ENCODE results near the gene ITIH3. TPM values are rescaled to one million over a fixed set of nuclear protein-coding genes. Genes with fewer than 3 reads are reported as not detected.

The ITIH3 gene
- total RNA-seq, 4 donors from 2014 or later = 0.89 to 12.8 (median 1.4) TPM

DNA sequence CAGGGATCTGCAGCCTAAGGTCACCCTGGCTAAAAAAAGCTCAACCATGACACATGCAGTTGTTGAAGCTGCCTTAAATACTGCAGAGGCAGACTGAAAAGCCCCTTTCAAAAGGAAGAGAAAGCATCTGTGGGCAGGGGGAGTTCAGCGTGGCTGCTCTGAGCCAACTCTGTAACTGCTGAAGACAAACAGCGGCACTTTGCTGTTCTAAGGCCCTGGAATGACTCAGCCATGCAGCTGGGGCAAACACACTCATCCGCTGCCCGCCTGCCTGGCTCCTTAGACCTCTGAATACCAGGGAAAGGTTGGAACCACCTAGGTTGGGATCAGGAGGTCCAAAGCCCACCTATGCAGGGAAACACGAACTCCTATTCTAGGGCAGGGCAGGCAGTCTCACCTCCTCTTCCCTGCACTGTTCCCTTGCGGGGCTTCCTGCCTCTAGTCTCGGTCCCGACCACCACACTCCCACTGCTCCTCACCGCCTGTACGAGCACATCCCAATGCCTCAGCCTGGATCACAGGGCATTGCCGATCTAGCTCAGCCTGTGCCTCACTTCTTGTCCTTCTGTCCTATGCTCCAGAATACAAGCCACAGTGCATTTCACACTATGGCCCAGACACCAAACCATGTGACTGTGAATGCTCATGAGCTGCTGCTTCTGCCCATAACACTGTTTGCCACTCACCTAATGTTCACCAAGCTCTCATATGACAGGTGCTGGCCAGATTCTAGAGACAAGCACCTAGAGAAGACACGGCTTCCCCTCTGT lies 46.8 kb downstream of the ITIH3 start:
- intact Hi-C loops (cut with DNase I) = no loop called here

DNA sequence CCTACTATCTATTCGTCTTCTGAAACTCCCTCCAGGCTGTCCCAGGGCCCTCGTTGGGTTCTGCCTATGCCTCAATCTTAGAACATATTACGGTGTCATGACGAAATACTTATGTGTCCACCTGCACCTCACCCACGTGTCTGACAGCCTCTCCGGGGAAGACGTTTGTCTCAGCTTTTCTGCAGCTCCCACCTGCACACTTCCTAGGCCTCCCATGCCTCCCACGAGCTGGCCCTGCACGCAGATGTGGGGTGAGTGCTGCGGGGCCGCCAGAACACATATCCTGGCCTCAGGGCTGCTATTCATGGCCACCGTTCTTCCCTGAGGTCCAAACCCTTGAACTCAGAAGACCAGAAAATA lies 47.4 kb downstream of the ITIH3 start:
- DNase-seq = no peak
- no peaks in the 10 kb centered on the region for H3K9me3 ChIP-seq
- intact Hi-C loops (cut with DNase I) = no loop called here
- peaks cover 8 to 18% of the 10 kb centered on the region in 2 donors for H3K36me3 ChIP-seq
- no peak overlapping the region for H3K4me3 ChIP-seq (replicated peaks in 1 of 3)
- WGBS, 2 donors = 86 to 90% methylated on average over 12 of the region's 12 CpGs
- TF ChIP-seq CTCF (IDR thresholded peaks at IDR 0.05) = no peak
- peaks cover 4 to 31% of the 10 kb centered on the region in 2 donors for H3K4me1 ChIP-seq
- H3K27ac ChIP-seq = no peak overlapping the region
- no peaks in the 10 kb centered on the region for H3K27me3 ChIP-seq

More for the DNA sequence above, 46.8 kb downstream of the ITIH3 start:
- TF ChIP-seq POLR2A (IDR thresholded peaks at IDR 0.05) (no peak), CTCF (IDR thresholded peaks at IDR 0.05) (no peak)
- Histone ChIP-seq H3K27me3 (no peaks in the 10 kb centered on the region), H3K9me3 (no peaks in the 10 kb centered on the region), H3K4me3 (replicated peaks in 1 of 3) (no peak overlapping the region), H3K36me3 (peaks cover 8 to 18% of the 10 kb centered on the region in 2 donors), H3K27ac (no peak overlapping the region), H3K4me1 (peaks cover 4 to 27% of the 10 kb centered on the region in 2 donors)
- 95% methylated on average over 12 of the region's 12 CpGs for WGBS, 2 donors
- DNase-seq = no peak

DNA sequence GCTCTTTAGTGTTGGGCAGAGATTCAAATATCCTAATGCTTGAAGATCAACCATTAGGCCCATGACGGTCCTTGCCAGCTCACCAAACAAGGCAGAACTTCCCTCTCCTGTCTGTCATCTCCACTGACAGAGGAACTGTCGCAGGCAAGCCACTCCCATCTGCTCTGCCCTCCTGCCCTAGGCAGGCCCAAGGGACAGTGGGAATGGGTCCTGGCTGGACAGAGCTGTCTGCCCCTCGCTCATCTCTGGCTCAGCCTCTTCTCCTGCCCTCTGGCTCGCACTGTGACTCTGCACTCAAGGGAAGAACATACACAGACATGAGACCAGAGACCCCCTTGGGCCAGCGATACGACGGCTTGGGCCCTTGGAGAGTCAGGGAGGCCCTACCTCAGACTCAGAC lies 47.8 kb downstream of the ITIH3 start:
- Histone ChIP-seq H3K27me3 (no peaks in the 10 kb centered on the region), H3K36me3 (peaks cover 8 to 21% of the 10 kb centered on the region in 2 donors), H3K9me3 (no peaks in the 10 kb centered on the region), H3K27ac (no peak overlapping the region), H3K4me3 (replicated peaks in 1 of 3) (no peak overlapping the region), H3K4me1 (peaks cover 4 to 31% of the 10 kb centered on the region in 2 donors)
- TF ChIP-seq POLR2A (IDR thresholded peaks at IDR 0.05) (no peak), CTCF (IDR thresholded peaks at IDR 0.05) (no peak)
- 74 to 79% methylated on average over 7 of the region's 7 CpGs for WGBS, 2 donors
- DNase-seq = no peak
- intact Hi-C loops (cut with DNase I) = no loop called here

DNA sequence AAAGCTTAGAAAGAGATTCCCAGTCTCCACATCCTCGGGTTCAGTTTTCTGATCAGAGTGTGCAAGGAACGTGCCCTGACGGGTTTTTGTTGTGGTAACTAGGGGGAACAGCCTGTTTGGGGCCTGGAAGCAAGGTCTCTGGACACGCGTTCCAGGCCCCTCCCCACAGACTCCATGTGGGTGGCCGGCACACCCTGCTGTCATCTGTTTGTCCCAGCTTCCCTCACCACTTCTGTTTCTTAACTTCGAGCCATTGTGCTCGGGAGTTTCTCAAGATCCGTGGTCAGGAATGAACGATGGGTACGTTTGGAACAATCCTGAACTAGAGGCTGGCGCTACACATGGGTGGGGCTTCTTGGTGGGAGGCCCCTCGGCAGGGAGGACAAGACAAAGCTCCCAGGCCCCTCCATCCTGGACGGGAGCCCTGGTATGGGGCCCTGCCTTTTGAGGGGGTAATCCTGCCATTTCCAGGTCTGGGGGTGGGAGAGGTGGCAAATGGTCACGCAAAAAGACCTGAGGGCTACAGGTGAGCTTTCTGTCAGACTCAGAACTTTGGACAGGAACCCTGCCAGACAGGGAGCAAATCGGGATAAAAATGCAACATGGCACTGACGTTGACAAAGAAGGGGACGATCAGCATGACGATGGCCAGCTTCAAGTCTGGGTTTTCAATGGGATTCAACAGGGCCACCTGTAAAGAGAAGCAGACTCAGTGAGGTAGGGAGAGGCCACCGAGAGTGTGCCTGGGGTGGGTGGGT lies 48.7 kb downstream of the ITIH3 start:
- Histone ChIP-seq H3K9me3 (no peaks in the 10 kb centered on the region), H3K27me3 (no peaks in the 10 kb centered on the region), H3K36me3 (peaks cover 8 to 28% of the 10 kb centered on the region in 2 donors), H3K27ac (no peak overlapping the region), H3K4me3 (replicated peaks in 1 of 3) (no peak overlapping the region), H3K4me1 (peaks cover 4 to 31% of the 10 kb centered on the region in 2 donors)
- TF ChIP-seq POLR2A (IDR thresholded peaks at IDR 0.05) = no peak
- no peak for TF ChIP-seq CTCF (IDR thresholded peaks at IDR 0.05)
- intact Hi-C loops (cut with DNase I) = no loop called here
- DNase-seq = no peak
- WGBS, 2 donors = 81 to 82% methylated on average over 20 of the region's 20 CpGs

GRCh38 chr3:52843881-52844280 lies 49.3 kb downstream of the ITIH3 start:
- intact Hi-C loops (cut with DNase I) = no loop called here
- whole genome bisulfite sequencing, 2 donors = 100% methylated on average over 1 to 2 of the region's 2 CpGs
- H3K9me3 ChIP-seq = no peaks in the 10 kb centered on the region
- no peak overlapping the region for H3K27ac ChIP-seq
- H3K27me3 ChIP-seq = no peaks in the 10 kb centered on the region
- peaks cover 8 to 30% of the 10 kb centered on the region in 2 donors for H3K36me3 ChIP-seq
- peaks cover 4 to 31% of the 10 kb centered on the region in 2 donors for H3K4me1 ChIP-seq
- TF ChIP-seq CTCF (IDR thresholded peaks at IDR 0.05) (no peak), POLR2A (IDR thresholded peaks at IDR 0.05) (no peak)
- no peak for DNase-seq
- H3K4me3 ChIP-seq (replicated peaks in 1 of 3) = no peak overlapping the region
